A549 (cell line): ENCODE data around the gene CPSF7.

ENCODE experiments used
- BCL3 ChIP-seq: fragments of >200 bp; sonication (Bioruptor Twin); formaldehyde crosslinking; IDR thresholded peaks from 3 replicates; pipeline ENCODE4 v1.6.1; 2016
- CBX8 ChIP-seq: fragments of 200-600 bp; sonication (generic); IDR thresholded peaks from 2 replicates; pipeline ENCODE4 v1.6.1; 2016
- CTCF ChIP-seq: fragments of >200 bp; sonication (Bioruptor Twin); formaldehyde crosslinking; IDR thresholded peaks from 3 replicates; pipeline ENCODE4 v1.5.1; 2016
- E2F6 ChIP-seq: IDR thresholded peaks from 2 replicates; pipeline ENCODE4 v1.6.1; 2012; ENCODE audit warnings: low read depth, borderline replicate concordance
- FOSL2 ChIP-seq, 2 experiments: fragments of 450-650 bp in 1 of 2; fragments of >200 bp in 1 of 2; sonication (Bioruptor Twin) in 1 of 2; formaldehyde crosslinking; IDR thresholded peaks; 2 replicates each; pipeline versions ENCODE4 v1.5.0 to v1.6.1; 2016 to 2020; ENCODE audit warnings: mild to moderate bottlenecking in 1 of 2, moderate library complexity in 1 of 2
- GATA3 ChIP-seq: IDR thresholded peaks from 2 replicates; pipeline ENCODE4 v1.6.1; 2012; ENCODE audit warnings: borderline replicate concordance
- HOXA7 ChIP-seq: fragments of 250-450 bp; sonication (Bioruptor Pico); IDR thresholded peaks from 2 replicates; pipeline ENCODE4 v1.5.0; 2020; ENCODE audit warnings: mild to moderate bottlenecking, moderate library complexity
- HOXB13 ChIP-seq: fragments of 250-450 bp; sonication (Bioruptor Pico); IDR thresholded peaks from 2 replicates; pipeline ENCODE4 v1.5.0; 2020; ENCODE audit warnings: low read depth, mild to moderate bottlenecking, moderate library complexity
- MAX ChIP-seq: IDR thresholded peaks from 2 replicates; pipeline ENCODE4 v1.6.1; 2012
- POLR2A ChIP-seq: IDR thresholded peaks from 2 replicates; pipeline ENCODE4 v1.6.1; 2012; ENCODE audit warnings: mild to moderate bottlenecking, low read length
- RCOR1 ChIP-seq: fragments of 150-350 bp; IDR thresholded peaks from 2 replicates; pipeline ENCODE4 v1.6.1; 2014; ENCODE audit warnings: antibody characterized with exemption, low read length, low read depth

GRCh38 chr11:61357233-61357893 is 72.4 kb downstream of the CPSF7 start:
- TF ChIP-seq POLR2A: no peak
- no peak for TF ChIP-seq E2F6
- TF ChIP-seq HOXA7 (CRISPR knock-in tag): no peak
- no peak for TF ChIP-seq CTCF
- no peak for TF ChIP-seq MAX
- no peak for TF ChIP-seq HOXB13 (CRISPR knock-in tag)
- no peak for TF ChIP-seq FOSL2 (IDR thresholded peaks at IDR 0.05)
- TF ChIP-seq FOSL2 (CRISPR knock-in tag; IDR thresholded peaks at IDR 0.05): no peak
- no peak for TF ChIP-seq CBX8
- TF ChIP-seq RCOR1: no peak
- no peak for TF ChIP-seq GATA3
- TF ChIP-seq BCL3: no peak
